ENCODE measurements around the gene RTP4.

- TF ChIP-seq CTCF (IDR thresholded peaks at IDR 0.05; ENCODE audit: poor library complexity) (no peak), EZH2phosphoT487 (IDR thresholded peaks at IDR 0.05; ENCODE audit: low read depth, severe bottlenecking, unreplicated experiment) (no peak)
Measured at GRCh38 chr3:187385296-187385695, 17.1 kb downstream of the RTP4 start.
